ENCODE data around the gene PEX5.
"Not testable (repeated sequence)": the region's sequence is repeated elsewhere in the genome, so short reads cannot be mapped to it uniquely, and the experiment has no call there.

The PEX5 gene

DNA sequence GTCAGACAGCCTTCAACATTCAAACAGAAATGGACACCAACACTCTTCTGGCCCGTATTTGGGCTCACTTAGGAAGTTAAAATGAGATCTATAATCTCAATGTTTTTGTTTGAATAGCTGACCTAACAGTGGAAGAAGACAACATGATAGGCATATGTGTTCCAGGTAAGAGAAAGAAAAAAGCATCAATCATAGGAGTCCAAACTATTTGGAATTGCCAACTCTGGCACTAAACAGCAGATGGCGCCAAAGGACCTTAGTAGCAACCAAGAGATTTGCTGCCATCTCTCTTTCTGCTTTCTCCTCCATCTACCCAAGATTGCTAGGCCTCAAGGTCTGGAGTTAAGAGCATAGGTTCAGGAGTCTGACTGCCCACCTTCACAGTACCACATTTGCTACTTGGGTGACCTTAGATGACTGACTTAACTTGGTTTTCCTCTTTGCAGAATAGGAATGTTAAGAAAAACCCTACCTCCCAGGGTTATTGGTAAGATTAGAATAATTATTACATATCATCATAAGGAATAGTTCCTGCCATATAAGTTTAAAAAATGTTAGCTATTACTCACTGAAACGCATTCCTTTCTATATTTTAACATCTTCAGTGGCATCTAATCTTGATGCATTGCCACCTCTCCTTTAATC lies 30.2 kb downstream of the PEX5 start:
- peak; percentile 82 for DNase-seq

DNA sequence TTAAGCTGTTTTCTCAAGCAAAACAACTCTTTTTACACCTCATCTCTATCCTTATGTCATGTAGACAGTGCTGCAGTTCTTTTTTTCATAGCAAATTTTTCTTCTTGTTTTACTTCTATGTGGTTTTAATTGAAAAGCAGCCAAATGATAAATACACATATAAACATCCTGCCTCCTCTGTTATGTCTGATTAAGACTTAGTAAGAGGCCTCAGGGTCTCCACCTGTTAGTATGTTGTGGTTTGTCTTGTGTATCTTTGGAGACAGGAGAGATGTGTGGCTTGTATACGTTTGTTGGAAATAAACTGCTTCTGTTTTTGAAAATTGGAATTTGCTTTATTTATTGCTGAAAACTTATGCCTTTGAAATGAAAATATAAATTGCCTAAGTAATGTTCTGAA lies 32.0 kb downstream of the PEX5 start:
- DNase-seq, result no peak

DNA sequence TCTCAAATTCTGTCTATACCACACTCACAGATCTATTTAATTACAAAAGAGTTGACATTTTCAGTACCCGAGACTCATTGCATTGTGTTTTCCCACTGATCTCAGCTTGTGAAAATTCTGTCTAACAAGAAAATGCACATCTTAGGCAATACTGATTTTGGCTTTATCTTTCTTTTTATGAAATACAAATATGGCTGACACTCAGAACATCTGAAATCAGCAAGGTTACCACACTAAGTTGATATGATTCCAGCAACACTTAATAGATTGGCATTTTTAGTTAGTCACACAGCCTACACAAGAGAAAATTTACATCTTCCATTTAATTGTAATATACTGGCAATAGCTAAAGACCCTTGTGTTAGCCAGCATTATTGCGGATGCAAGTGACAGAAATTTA lies 40.3 kb downstream of the PEX5 start:
- no peak for DNase-seq

DNA sequence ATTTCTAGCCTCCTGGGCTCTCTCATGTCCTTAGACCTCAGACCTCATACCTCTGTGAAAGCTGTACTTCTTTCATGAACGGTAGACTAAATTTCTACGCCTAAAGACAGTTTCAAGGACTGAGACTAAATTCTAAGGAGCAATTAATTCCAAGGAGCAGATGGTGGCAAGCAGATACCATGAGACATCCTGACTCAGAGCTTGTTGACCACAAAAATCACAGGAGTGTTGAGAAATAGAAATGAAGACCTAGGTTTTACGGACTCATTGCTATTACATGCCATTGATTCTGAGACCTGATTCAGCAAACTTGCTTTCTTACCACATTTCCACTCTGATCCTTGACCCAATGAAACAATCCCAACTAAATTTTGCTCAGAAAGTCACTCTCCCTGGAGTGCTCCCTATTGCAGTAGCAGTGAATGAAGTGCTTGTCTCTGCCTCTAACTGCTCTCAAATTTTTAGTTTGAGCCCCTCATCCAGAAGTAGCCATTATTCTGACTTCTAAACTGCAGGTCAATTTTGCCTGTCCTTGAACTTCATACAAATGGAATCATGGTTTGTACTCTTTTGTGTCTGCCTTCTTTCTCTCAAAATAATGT lies 52.0 kb downstream of the PEX5 start:
- DNase-seq, result no peak

DNA sequence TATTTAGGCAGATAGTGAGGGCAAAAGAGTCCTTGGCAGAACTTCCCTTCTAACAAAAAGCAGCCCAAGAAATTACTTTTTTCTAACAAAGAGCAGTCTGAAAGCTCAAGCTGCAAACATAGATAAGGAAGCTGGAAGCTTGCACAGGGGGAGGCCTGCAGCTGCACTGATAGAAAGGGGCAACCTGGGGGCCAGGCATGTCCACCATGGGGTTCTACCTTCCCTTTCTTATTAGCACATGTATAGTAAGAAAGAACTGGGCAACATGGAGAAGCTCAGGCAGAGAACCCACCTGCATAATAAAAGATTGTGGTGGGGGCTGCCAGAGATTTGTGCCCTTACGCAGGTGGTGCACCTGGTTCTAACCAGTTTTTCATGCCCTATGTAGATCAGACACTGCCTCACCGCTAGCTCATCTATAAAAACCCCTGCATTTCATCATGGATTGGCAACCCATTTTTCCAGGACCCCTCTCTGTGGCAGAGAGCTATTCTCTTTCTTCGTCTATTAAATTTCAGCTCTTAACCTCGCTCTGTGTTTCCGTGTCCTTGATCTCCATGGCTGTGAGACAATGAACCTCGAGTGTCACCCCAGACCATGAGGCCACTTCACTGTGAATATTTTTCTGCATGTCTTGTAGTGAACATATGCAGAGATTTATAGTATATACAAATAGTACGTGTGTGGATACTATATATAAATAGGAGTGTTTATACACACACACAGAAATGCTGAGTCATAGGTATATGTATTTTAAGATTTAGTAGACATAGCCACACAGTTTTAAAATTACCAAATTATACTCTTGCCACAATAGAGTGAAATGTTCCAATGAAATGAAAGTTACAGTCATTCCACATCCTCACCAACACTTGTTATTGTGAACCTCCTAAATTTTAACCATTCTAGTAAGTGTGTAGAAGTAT lies 53.0 kb downstream of the PEX5 start:
- no peak for DNase-seq

GRCh38 chr12:7251328-7251996 lies 62.0 kb downstream of the PEX5 start:
- DNase-seq, result not testable (repeated sequence)

- DNase-seq, result no peak
Observed at GRCh38 chr12:7259060-7259459, 69.6 kb downstream of the PEX5 start.

Measured in RPMI8226 (cell line).